Left ventricle myocardium inferior (tissue), 1 donor: ENCODE data around the gene RTEL1. TPM values are rescaled to one million over a fixed set of nuclear protein-coding genes. Genes with fewer than 3 reads are reported as not detected.

Source experiments
- DNase-seq: peaks from one replicate; pipeline ENCODE4 v3.0.0-alpha.2; 2020
- H3K27ac ChIP-seq: fragments of 200-600 bp; replicated peaks from 2 replicates; pipeline ENCODE4 v1.8.0; 2021
- H3K27me3 ChIP-seq: fragments of 200-600 bp; 2 replicates; pipeline ENCODE4 v1.8.0; 2021; ENCODE audit warnings: low read depth
- H3K36me3 ChIP-seq: fragments of 200-600 bp; 2 replicates; pipeline ENCODE4 v1.8.0; 2021
- H3K4me1 ChIP-seq: fragments of 200-600 bp; 2 replicates; pipeline ENCODE4 v1.8.0; 2021
- H3K4me3 ChIP-seq: fragments of 200-600 bp; 2 replicates; pipeline ENCODE4 v1.8.0; 2021; ENCODE audit warnings: mild to moderate bottlenecking, moderate library complexity
- H3K9me3 ChIP-seq: fragments of 200-600 bp; replicated peaks from 2 replicates; pipeline ENCODE4 v1.8.0; 2021
- intact Hi-C: fragments of 100-400 bp; cut with micrococcal nuclease; formaldehyde crosslinking; loops from one replicate; pipeline ENCODE4 v1.11.0; 2022
- total RNA-seq: library from RNA; stranded (reverse); fragmentation: NEBNext Ultra II Directional; extraction: Animal tissue kit (Norgen Biotek cat#: 25700); gene quantifications from one replicate; pipeline ENCODE4 v1.2.1, GENCODE V29; 2021
- TF ChIP-seq, protein P1 (sequence below): fragments of 200-600 bp; IDR thresholded peaks from 2 replicates; pipeline ENCODE4 v1.8.0; 2021; ENCODE audit warnings: antibody characterized with exemption, mild to moderate bottlenecking, borderline replicate concordance
- donor health status: DM: no; HTN: yes; CAD: no; lungs with severe emphysema.

Gene RTEL1
- total RNA-seq, 1 donor from 2014 or later = 9.6 TPM

DNA sequence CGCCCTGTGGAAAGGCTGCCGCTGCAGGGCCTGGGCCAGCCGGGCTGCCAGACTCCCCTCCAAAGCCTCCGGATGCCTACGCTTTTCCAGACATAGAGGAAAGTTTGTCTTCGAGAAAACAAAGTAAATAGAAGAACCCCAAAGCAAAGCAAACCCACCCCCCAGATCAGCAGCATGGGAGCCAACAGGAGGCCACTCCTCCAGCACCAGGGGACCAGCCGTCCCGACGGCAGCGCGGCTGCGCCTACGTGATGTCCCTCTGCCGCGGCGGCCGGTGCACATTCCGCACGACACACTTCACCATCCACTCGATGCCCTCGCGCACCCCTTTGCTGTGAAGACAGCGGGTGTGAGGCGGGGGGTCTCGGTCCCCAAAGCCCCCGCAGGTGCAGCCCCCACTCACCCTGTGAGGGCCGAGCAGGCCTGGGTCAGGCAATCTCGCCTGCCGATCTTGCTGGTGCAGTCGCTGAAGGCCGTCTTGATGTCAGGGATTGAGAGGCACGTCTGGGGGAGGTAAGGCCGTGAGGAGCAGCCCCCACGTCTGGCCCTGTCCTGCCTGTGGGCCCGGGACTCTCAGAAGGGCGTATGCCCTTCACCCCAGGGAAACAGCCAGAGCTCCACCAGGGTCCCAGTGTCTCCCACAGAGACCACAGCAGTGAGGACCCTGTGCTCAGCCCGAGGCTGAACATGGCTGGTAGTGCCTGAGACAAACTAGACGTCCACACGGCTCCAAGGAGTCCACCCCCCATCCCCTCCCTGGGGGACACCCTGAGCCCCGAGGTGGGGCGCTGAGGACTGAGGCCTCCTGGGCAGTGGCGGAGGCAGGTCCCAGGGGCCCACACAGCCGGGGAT is 42.3 kb downstream of the RTEL1 start:
- Histone ChIP-seq H3K27me3 (no peaks in the 10 kb centered on the region), H3K27ac (no peak overlapping the region), H3K4me1 (peaks cover 60% of the 10 kb centered on the region), H3K36me3 (peaks cover 26% of the 10 kb centered on the region), H3K9me3 (no peaks in the 10 kb centered on the region), H3K4me3 (no peak overlapping the region)
- TF ChIP-seq, protein P1, sequence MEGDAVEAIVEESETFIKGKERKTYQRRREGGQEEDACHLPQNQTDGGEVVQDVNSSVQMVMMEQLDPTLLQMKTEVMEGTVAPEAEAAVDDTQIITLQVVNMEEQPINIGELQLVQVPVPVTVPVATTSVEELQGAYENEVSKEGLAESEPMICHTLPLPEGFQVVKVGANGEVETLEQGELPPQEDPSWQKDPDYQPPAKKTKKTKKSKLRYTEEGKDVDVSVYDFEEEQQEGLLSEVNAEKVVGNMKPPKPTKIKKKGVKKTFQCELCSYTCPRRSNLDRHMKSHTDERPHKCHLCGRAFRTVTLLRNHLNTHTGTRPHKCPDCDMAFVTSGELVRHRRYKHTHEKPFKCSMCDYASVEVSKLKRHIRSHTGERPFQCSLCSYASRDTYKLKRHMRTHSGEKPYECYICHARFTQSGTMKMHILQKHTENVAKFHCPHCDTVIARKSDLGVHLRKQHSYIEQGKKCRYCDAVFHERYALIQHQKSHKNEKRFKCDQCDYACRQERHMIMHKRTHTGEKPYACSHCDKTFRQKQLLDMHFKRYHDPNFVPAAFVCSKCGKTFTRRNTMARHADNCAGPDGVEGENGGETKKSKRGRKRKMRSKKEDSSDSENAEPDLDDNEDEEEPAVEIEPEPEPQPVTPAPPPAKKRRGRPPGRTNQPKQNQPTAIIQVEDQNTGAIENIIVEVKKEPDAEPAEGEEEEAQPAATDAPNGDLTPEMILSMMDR = no peak
- DNase-seq = no peak
- intact Hi-C loops = no loop called here

DNA sequence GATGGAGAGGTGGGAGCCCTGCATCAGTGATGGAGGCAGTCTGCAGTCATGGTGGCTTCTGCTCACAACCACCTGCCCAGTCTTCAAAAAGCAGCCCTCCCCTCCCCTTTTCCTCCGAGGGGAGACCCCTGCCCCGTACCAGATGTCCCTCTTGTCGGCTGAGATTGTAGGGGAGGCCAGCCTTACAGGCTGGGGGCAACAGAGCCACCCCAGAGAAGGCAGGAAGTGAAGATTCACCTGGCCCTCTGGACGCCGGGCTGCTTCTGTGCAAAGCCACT is 42.9 kb downstream of the RTEL1 start:
- Histone ChIP-seq H3K9me3 (no peaks in the 10 kb centered on the region), H3K4me1 (peaks cover 60% of the 10 kb centered on the region), H3K4me3 (no peak overlapping the region), H3K27ac (no peak overlapping the region), H3K27me3 (no peaks in the 10 kb centered on the region), H3K36me3 (peaks cover 31% of the 10 kb centered on the region)
- TF ChIP-seq, protein P1 = no peak
- DNase-seq = no peak
- intact Hi-C loops = no loop called here

DNA sequence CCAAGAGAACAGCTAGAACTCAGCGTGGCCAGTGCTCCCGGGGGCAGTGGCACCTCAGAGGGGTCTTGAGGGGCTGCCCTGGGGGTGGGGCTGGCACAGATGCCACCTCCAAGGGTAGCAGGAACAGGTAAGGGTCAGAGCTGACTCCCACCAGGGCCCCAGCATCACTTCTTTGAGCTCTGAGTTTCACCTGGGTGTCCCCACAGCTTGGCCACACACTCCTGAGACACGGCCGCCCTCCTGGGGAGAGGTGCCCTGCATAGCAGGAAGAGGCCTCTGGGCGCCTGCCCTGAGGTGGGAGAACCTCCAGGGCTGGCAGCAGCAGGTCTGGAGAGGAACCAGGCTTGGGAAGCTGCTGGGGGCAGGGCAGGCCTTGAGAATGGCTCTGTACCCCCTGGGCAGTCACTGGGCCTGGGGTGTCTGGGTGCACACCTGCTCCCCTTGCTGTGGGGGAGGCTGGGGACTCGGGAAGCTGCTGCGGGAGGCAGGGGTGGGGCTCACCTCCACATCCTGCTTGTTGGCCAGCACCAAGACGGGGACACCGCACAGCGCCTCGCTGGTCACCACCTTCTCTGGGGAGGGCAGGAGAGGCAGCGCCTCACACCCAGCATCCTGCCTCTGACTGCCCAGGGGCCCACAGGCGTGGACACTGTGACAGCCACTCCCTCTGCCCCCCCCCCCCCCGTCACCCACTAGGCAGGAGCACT is 43.4 kb downstream of the RTEL1 start:
- Histone ChIP-seq H3K27me3 (no peaks in the 10 kb centered on the region), H3K27ac (no peak overlapping the region), H3K9me3 (no peaks in the 10 kb centered on the region), H3K4me3 (no peak overlapping the region), H3K36me3 (peaks cover 35% of the 10 kb centered on the region), H3K4me1 (peaks cover 60% of the 10 kb centered on the region)
- DNase-seq = no peak
- intact Hi-C loops = no loop called here
- TF ChIP-seq, protein P1 = no peak

DNA sequence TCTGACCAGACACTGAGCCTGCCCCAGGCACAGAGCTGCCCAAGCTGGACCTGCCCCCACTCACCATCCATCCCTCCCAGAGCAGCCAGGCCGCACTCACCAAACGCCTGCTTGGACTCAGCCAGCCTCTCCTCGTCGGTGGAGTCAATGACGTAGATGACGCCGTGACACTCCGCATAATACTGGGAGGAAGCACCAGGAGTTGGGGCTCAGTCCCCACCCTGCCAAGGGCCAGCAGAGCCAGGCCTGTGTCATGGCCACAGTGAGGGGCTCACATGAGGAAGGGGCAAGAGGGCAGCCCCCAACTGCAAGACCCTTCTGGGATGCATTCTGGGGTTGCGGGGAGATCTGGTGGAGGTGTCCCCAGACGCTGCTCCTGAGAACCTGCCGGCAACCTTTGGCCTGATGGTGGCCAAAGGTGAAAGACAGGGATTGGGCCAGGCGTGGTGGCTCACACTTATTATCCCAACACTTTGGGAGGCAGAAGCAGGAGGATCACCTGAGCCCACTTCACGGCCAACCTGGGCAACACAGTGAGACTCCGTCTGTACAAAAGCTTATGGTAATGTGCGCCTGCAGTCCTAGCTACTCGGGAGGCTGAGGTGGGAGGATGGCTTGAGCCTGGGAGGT is 44.0 kb downstream of the RTEL1 start:
- Histone ChIP-seq H3K4me1 (peaks cover 60% of the 10 kb centered on the region), H3K36me3 (peaks cover 37% of the 10 kb centered on the region), H3K27me3 (no peaks in the 10 kb centered on the region), H3K4me3 (no peak overlapping the region), H3K9me3 (no peaks in the 10 kb centered on the region), H3K27ac (no peak overlapping the region)
- DNase-seq = no peak
- TF ChIP-seq, protein P1 = no peak
- intact Hi-C loops = no loop called here

DNA sequence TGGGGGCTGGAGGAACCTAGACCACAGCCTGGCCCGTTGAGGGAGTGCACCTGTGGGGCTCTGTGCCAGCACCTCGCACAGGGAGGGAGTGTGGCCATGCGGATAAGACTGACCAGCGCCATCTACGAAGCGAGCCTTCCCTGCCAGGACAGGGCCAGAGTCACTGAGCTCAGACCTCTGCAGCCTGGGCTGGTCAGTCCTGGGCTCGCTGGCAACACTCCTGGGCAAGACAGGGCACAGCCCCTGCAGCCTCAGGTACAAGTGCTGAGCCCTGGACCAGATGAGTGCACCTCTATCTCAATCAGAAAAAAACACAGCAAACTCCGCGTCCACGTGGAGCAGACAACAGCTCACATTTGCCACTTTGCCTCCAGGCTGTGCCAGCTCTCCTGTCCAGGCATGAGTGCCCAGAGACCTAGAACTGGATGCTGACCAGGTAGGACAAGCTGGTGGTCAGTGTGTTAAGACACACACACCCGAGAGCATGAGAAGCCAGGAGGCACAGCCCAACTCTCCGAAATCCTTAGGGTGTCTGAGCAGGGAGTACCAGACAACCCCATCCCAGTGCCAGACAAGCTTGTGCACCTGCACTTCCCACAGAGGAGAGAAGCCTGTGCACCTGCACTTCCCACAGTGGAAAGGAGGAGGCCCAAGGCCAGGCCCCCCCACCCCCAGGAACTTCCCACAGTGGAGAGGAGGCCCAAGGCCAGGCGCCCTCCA is 44.8 kb downstream of the RTEL1 start:
- Histone ChIP-seq H3K36me3 (peaks cover 37% of the 10 kb centered on the region), H3K27me3 (no peaks in the 10 kb centered on the region), H3K4me1 (peaks cover 57% of the 10 kb centered on the region), H3K9me3 (no peaks in the 10 kb centered on the region), H3K4me3 (no peak overlapping the region), H3K27ac (no peak overlapping the region)
- no peak for DNase-seq
- intact Hi-C loops = no loop called here
- TF ChIP-seq, protein P1 = no peak
